Renal pelvis (tissue), 4 donors: ENCODE results near the gene ACTL7A. TPM values are rescaled to one million over a fixed set of nuclear protein-coding genes. Genes with fewer than 3 reads are reported as not detected.
"Not testable (repeated sequence)": the region's sequence is repeated elsewhere in the genome, so short reads cannot be mapped to it uniquely, and the experiment has no call there.

ENCODE experiments used
- DNase-seq: peaks from one replicate; pipeline ENCODE4 v3.0.0-alpha.2; 2013
- polyA plus RNA-seq, 3 donors: library from polyadenylated mRNA; unstranded; fragments of 120-200 nt; gene quantifications; one replicate each; pipeline ENCODE4 v1.2.1, GENCODE V29; 2013; ENCODE audit not compliant: insufficient read length in 3 of 3

Gene ACTL7A
- polyA plus RNA-seq, 3 donors = not detected

- no peak for DNase-seq
These were observed 15.5 kb downstream of the ACTL7A start for GRCh38 chr9:108877524-108877923.

GRCh38 chr9:108880738-108881316, 18.8 kb downstream of the ACTL7A start:
- no peak for DNase-seq

GRCh38 chr9:108882052-108882888, 20.2 kb downstream of the ACTL7A start:
- DNase-seq = no peak

- DNase-seq = no peak
These were observed 21.0 kb downstream of the ACTL7A start for GRCh38 chr9:108883085-108883484.

- DNase-seq = no peak
These were observed 22.6 kb downstream of the ACTL7A start for GRCh38 chr9:108884701-108885100.

- peak; percentile 17 for DNase-seq
These were observed 23.7 kb downstream of the ACTL7A start for GRCh38 chr9:108885643-108886348.

- DNase-seq = not testable (repeated sequence)
These were observed 24.7 kb downstream of the ACTL7A start for GRCh38 chr9:108886594-108887271.

- DNase-seq = no peak
These were observed 27.6 kb downstream of the ACTL7A start for GRCh38 chr9:108889649-108890067.

- no peak for DNase-seq
These were observed 32.3 kb downstream of the ACTL7A start for GRCh38 chr9:108894225-108894997.

- no peak for DNase-seq
These were observed 35.4 kb downstream of the ACTL7A start for GRCh38 chr9:108897324-108898096.

GRCh38 chr9:108899023-108899695, 37.1 kb downstream of the ACTL7A start:
- not testable (repeated sequence) for DNase-seq

- no peak for DNase-seq
These were observed 38.1 kb downstream of the ACTL7A start for GRCh38 chr9:108900176-108900575.

- DNase-seq = no peak
These were observed 41.5 kb downstream of the ACTL7A start for GRCh38 chr9:108903420-108904103.

- no peak for DNase-seq
These were observed 42.1 kb downstream of the ACTL7A start for GRCh38 chr9:108904161-108904560.

GRCh38 chr9:108905494-108905893, 43.4 kb downstream of the ACTL7A start:
- no peak for DNase-seq

GRCh38 chr9:108910402-108910801, 48.3 kb downstream of the ACTL7A start:
- no peak for DNase-seq

- DNase-seq = no peak
These were observed 48.8 kb downstream of the ACTL7A start for GRCh38 chr9:108910914-108911313.

- DNase-seq = no peak
These were observed 49.8 kb downstream of the ACTL7A start for GRCh38 chr9:108911820-108912219.
